ENCODE measurements around the gene WBP1L.
A peak's percentile ranks its signal among the peaks of the same experiment; 100 is the strongest.
"Not testable (repeated sequence)": the region's sequence is repeated elsewhere in the genome, so short reads cannot be mapped to it uniquely, and the experiment has no call there.

The WBP1L gene

DNA sequence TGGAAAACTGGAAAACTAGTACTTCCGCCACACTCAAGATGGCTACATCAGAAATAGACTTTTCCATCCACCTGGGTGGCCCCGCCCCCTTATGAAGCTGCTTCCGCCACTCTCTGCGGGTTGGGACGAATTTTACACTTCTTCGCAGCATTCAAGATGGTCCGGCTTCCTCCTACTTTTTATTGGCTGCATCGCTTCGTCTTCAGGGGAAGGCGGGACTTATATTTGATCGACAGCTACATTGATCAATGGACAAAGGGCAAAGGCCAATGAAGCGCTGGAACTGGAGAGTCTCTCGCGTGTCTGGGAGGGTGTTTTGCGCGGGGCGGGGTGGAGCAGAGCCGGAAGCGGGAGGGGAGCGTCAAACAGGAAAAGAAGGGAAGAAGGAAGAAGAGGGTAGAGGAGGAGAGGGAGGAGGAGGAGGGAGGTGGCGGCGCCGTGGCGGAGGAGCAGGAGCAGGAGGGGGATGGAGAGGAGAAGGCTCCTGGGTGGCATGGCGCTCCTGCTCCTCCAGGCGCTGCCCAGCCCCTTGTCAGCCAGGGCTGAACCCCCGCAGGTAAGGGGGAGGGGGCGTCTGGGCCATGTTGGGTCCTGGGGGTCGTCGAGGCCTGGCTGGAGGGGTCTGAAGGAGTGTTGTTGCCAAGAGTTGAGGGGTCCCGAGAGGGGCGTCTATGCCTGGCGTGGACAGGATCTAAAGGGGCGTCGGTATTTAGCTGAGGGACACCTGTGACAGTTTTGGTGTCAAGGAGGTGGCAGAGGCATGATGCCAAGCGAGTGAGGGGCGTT is at the start of gene WBP1L:
Gene WBP1L, plus strand, starts transcription at position 361 of the 786 bp plus-strand sequence. Its CDS starts 106 bp downstream, at position 467.
- DNase-seq, result peak; percentile 99

DNA sequence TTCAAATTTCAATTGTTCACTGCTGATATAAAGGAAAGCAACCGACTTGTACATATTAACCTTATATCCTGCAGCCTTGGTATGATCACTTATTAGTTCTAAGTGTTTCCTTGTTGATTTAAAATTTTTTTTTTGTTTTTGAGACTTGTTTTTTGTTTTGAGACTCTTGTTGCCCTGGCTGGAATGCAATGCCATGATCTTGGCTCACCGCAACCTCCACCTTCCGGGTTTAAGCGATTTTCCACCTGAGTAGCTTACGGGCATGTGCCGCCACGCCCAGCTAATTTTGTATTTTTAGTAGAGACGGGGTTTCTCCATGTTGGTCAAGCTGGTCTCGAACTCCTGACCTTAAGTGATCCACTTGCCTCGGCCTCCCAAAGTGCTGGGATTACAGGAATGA is 48.3 kb upstream of the WBP1L start:
- DNase-seq, result not testable (repeated sequence)

DNA sequence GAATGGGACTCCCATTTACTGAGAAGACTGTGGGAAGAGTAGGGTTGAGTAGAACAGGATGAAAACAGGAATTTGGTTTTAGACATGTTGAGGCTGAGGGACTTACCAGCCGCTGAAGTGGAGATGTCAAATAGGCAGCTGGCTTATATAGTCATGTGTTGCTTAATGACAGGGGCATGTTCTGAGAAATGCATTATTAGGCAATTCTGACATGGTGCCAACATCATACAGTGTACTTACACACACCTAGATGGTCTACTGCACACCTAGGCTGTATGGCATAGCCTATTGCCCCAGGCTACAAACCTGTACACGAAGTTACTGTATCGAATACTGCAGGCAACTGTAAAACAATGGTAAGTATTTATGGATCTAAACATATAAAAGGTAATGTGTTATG is 47.0 kb upstream of the WBP1L start:
- peak; percentile 13 for DNase-seq

- DNase-seq, result no peak
These were observed 44.9 kb upstream of the WBP1L start for GRCh38 chr10:102698894-102699293.

DNA sequence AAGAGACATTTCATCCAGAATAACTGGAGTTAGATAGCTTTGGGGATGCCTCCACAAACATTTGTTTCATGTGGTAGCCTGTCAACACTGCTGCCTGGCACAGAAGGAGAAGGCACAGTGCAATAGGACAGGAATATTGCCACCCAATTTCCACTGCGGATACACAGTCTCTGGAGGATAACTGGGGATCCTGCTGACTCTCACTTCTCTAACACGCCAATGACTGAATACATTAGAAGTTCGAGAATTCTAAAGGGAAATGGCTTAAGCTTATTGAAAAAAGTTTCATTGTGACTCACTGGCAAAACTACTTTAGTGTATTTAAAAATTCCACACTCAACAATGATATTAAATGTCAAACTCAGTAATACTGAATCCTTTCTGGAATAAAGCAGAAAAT is 42.5 kb upstream of the WBP1L start:
- no peak for DNase-seq

DNA sequence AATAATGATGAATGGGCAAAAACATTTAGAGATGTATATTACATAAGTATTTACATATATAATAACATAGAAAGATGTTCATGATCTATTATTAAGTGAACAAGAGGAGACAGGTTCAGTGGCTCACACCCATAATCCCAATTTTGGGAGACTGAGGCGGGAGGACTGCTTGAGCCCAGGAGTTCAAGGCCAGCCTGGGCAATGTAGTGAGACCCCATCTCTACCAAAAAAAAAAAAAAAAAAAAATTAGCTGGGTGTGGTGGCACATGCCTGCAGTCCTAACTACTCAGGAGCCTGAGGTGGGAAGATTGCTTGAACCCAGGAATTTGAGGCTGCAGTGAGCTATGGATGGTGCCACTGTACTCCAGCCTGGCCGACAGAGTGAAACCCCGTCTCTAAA is 42.0 kb upstream of the WBP1L start:
- DNase-seq, result no peak

GRCh38 chr10:102702742-102703141 is 41.0 kb upstream of the WBP1L start:
- no peak for DNase-seq

DNA sequence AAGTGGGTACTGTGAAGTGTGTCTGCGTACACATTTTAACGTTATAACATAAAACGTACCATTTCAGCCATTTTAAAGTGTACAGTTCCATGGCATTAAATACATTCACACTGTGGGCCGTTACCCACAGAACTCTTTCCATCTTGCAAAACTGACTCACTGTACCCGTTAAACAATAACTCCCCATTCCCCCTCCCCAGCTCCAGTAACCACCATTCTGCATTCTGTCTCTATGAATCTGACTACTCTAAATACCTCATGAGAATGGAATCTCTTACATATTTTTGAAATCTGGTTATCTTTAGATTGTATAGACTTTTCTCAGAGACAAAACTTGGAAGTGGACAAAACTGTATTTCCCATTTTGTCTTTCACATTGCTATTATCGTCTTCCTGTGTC is 38.8 kb upstream of the WBP1L start:
- no peak for DNase-seq

GRCh38 chr10:102705531-102705930 is 38.2 kb upstream of the WBP1L start:
- peak; percentile 10 for DNase-seq

DNA sequence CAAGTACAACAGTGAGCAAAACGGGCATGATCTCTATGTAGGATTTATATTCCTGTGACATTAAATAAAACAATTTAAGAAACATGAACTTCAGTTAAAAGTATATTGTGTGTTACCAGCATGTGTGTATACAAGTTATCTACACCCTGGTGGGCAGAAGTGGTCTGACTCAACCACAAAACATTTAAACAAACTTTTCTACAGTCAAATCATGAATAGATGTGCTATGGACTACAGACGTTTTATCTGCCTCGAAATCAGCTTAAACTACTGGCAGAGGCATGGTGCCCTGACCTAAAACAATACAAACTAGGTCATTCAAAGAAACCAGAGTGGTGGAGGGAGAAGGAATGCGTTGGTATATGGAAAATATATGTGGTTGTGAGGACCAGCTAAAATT is 33.1 kb upstream of the WBP1L start:
- no peak for DNase-seq

- DNase-seq, result no peak
These were observed 31.7 kb upstream of the WBP1L start for GRCh38 chr10:102712089-102712488.

DNA sequence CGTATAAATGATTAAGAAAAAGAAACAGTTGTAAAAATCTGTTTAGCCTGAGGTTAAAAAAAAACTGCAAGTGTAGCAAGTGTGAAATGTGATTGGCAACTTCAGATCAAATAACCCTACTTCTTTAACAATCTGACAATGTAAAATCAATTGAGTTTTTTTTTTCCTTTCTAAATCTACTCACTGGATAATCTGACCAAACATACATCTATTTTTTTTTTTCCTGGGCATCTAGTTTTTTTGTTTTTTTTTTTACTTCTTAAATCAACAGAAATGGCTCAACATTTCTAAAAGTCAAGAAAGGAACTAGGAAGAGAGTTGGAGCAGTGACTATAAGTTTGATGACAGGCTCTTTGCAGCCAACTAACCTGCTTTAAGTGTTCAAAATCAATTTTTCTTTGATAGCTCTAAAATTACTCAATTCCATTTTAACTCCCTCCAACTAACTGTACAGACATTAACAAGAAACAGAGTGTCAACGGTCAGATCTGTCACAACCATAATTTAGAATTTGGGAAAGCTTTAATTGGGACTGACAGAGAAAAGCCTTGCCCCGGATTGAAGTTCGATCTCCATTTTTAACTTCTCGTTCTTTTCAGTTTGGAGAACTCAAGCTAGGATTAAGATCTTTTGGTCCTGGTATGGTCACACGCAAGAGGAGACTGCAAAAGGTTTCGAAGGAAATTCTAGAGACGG is 30.8 kb upstream of the WBP1L start:
- DNase-seq, result no peak

DNA sequence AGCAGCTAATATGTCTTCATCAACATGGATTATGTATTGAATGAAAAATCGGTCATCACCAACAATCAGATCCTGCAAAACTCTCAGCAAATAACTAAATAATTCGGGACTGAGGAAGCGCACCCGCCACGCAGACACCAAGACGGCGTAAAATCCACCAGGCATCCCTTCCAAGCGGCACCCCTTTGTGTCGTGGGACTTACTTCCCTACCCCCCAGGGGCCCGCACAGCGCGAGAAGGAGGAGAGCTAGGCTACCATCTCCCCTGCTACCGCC is 30.3 kb upstream of the WBP1L start:
- DNase-seq, result peak; percentile 82

- DNase-seq, result peak; percentile 100
These were observed 29.7 kb upstream of the WBP1L start, which contains the start of gene ARL3 for GRCh38 chr10:102713814-102714620. ARL3 (minus strand) TSS chr10:102714397; CDS start chr10:102714275, 122 bp downstream.

DNA sequence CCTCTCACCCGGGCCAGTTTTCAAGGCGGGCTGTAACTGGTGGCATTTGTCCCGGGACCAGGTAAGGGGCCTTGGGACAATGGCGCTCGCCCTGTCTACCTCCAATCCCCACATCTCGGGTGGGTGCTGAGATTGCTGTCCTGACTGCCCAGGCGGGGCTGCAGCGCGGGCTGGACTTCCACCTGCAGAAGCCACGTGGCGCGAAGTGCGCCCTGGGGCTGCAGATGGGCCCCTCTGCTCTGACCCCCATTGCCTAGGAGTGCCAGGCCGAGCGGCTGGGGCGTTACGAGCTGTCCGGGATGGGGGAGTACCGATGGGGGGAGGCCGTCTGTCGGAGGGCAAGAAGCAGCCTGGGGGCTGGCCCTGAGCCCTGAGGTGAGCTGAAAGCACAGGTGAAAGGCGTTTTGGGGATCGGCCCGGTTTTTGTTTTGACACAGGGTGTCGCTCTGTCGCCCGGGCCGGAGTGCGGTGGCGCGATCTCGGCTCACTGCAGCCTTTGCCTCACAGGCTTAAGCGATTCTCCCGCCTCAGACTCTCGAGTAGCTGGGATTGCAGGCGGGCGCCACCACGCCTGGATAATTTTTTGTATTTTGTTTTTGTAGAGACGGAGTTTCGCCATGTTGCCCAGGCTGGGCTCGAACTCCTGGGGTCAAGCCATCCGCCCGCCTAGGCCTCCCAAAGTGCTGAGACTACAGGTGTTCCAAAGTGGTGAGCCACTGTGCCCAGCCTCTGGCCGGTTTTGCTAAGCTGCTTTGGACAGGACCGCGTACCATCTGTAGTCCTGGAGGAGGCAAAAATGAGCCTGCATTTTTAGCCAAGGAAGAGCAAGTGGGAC is 28.9 kb upstream of the WBP1L start, which contains the start of gene SFXN2:
Gene SFXN2, plus strand, starts transcription at position 16 of the 835 bp plus-strand sequence. CDS start 12,001 bp downstream, outside the sequence.
- DNase-seq, result no peak

DNA sequence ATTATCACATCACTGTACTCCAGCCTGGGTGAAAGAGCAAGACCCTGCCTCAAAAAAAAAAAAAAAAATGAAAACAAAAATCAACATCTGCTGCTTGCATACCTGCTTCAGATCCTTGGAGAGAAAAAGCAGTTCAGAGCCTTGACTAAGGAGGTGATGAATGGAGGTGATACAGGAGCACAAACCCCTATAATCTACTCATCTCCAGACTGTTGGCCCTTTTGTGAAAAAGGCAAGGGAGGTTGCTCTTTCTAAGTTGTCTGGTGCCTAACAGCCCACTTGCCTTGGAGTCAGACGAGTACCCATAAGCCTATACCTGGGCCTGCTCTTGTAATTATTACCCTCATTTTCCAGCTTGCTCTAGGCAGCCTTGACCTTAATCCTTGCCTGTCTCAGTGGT is 27.9 kb upstream of the WBP1L start:
- no peak for DNase-seq

- DNase-seq, result not testable (repeated sequence)
These were observed 26.7 kb upstream of the WBP1L start for GRCh38 chr10:102716900-102717565.

- DNase-seq, result no peak
These were observed 25.5 kb upstream of the WBP1L start for GRCh38 chr10:102718220-102718619.

DNA sequence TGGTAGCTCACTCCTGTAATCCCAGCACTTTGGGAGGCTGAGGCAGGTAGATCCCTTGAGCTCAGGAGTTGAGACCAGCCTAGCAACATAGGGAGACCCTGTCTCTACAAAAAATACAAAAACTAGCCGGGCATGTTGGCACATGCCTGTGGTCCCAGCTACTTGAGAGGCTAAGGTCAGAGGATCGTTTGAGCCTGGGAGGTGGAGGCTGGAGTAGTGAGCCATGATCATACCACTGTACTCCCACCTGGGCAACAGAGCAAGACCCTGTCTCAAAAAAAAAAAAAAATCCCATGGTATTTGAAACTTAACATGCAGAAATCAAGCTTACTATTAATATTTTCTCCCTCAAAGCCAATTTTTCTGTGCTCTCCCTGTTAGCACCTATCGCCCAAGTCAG is 23.4 kb upstream of the WBP1L start:
- DNase-seq, result no peak

DNA sequence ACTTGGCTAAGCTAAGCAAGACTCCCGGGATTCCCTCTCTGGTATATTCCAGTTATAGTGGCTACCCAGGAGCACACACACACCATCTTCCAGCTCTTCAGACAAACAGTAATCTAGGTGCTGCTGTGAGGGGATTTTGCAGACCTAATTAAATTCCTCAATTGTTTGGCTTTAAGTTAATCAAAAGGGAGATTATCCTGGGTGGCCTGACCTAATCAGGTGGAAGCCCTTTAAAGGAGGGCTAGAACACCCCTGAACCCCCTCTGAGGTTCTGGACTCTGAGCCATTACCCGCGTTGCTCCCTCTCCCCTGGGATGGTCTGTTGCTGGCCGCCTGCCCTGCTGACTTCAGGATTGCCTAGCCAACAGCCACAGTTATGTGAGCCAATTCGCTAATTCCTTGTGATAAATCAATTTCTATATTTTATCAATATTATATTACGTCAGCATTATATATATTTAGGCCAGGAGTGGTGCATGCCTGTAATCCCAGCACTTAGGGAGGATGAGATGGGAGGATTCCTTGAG is 22.9 kb upstream of the WBP1L start:
- DNase-seq, result no peak

- no peak for DNase-seq
These were observed 21.8 kb upstream of the WBP1L start for GRCh38 chr10:102721954-102722353.

- no peak for DNase-seq
These were observed 19.8 kb upstream of the WBP1L start for GRCh38 chr10:102723989-102724388.
